H1 (cell line): ENCODE results near the gene SPPL2B. TPM values are rescaled to one million over a fixed set of nuclear protein-coding genes. Genes with fewer than 3 reads are reported as not detected.
A peak's percentile ranks its signal among the peaks of the same experiment; 100 is the strongest.

Experiments
- CTCF ChIA-PET: fragments of 300-600 bp; sonication (Branson Sonifier 250); formaldehyde crosslinking; loops from one replicate; lab custom pipeline; 2021; ENCODE audit not compliant: partially characterized antibody; lab: Charles Lee
- POLR2A ChIA-PET: fragments of 300-600 bp; sonication (Branson Sonifier 250); formaldehyde crosslinking; loops from one replicate; lab custom pipeline; 2021; ENCODE audit warnings: inconsistent platforms; ENCODE audit not compliant: partially characterized antibody; lab: Charles Lee
- DNase-seq, 2 experiments: peaks; one replicate each; pipeline versions ENCODE4 v3.0.0 to v3.0.0-alpha.2; 2010 to 2022; ENCODE audit warnings: low spot score in 2 of 2, low read depth in 1 of 2, mixed read lengths in 1 of 2
- FAIRE-seq: peaks from 2 replicates; lab custom pipeline; 2011; peaks lifted over from hg19 to GRCh38; lab: Jason Lieb, UNC
- H2AFZ ChIP-seq: 2 replicates; pipeline ENCODE4 v1.8.1; 2012; ENCODE audit warnings: low read length, inconsistent platforms
- H2AK5ac ChIP-seq: 2 replicates; pipeline ENCODE4 v1.6.1; 2013; ENCODE audit warnings: low read depth, low read length
- H2BK120ac ChIP-seq: replicated peaks from 2 replicates; pipeline ENCODE3; 2013; ENCODE audit warnings: low read depth, low read length, inconsistent platforms
- H2BK12ac ChIP-seq: 2 replicates; pipeline ENCODE4 v1.6.1; 2013; ENCODE audit warnings: low read depth, low read length
- H2BK15ac ChIP-seq: 2 replicates; pipeline ENCODE4 v1.6.1; 2013; ENCODE audit warnings: low read length
- H2BK20ac ChIP-seq: 2 replicates; pipeline ENCODE4 v1.6.1; 2013; ENCODE audit warnings: low read length
- H2BK5ac ChIP-seq: 2 replicates; pipeline ENCODE4 v1.6.1; 2013; ENCODE audit warnings: low read depth, low read length
- H3K14ac ChIP-seq: 2 replicates; pipeline ENCODE4 v1.6.1; 2013; ENCODE audit warnings: inconsistent platforms; ENCODE audit not compliant: insufficient read length
- H3K18ac ChIP-seq: 2 replicates; pipeline ENCODE4 v1.6.1; 2013; ENCODE audit warnings: low read length; ENCODE audit errors: extremely low read depth
- H3K23ac ChIP-seq: 2 replicates; pipeline ENCODE4 v1.6.1; 2013; ENCODE audit warnings: inconsistent platforms; ENCODE audit not compliant: insufficient read length
- H3K23me2 ChIP-seq: 2 replicates; pipeline ENCODE4 v1.6.1; 2013; ENCODE audit warnings: low read depth, low read length
- H3K27ac ChIP-seq: 2 replicates; pipeline ENCODE4 v1.6.1; 2011; ENCODE audit warnings: low read depth, low read length, inconsistent platforms
- H3K27me3 ChIP-seq, 4 experiments: replicated peaks in 1 of 4; 1 replicate in 1 of 4; 2 replicates in 3 of 4; pipeline versions ENCODE4 v1.6.1 to v1.8.1; 2011 to 2013; ENCODE audit warnings: low read length in 3 of 4, mild to moderate bottlenecking in 3 of 4, inconsistent platforms in 2 of 4, mixed read lengths in 2 of 4, moderate library complexity in 1 of 4; ENCODE audit not compliant: control insufficient read depth in 3 of 4, insufficient read depth in 3 of 4; ENCODE audit errors: extremely low read depth in 1 of 4
- H3K36me3 ChIP-seq, 4 experiments: 2 replicates each; pipeline versions ENCODE4 v1.6.1 to v1.8.1; 2011 to 2013; ENCODE audit warnings: mild to moderate bottlenecking in 4 of 4, low read length in 3 of 4, moderate library complexity in 2 of 4, control low read depth in 1 of 4, inconsistent platforms in 1 of 4; ENCODE audit not compliant: insufficient read depth in 4 of 4, control insufficient read depth in 2 of 4
- H3K4ac ChIP-seq: replicated peaks from 2 replicates; pipeline ENCODE3; 2013; ENCODE audit warnings: low read length, low read depth, mixed read lengths, inconsistent platforms; ENCODE audit not compliant: insufficient read length
- H3K4me1 ChIP-seq, 4 experiments: replicated peaks in 1 of 4; 1 replicate in 1 of 4; 2 replicates in 3 of 4; pipeline versions ENCODE4 v1.6.1 to v1.8.1; 2011 to 2013; ENCODE audit warnings: low read length in 3 of 4, inconsistent platforms in 2 of 4, mixed read lengths in 1 of 4; ENCODE audit not compliant: insufficient read depth in 4 of 4, control insufficient read depth in 3 of 4
- H3K4me2 ChIP-seq, 2 experiments: 2 replicates each; pipeline versions ENCODE4 v1.6.1 to v1.8.1; 2011 to 2013; ENCODE audit warnings: low read depth in 2 of 2, low read length in 2 of 2, control low read depth in 1 of 2, inconsistent platforms in 1 of 2, mild to moderate bottlenecking in 1 of 2; ENCODE audit not compliant: insufficient read depth in 1 of 2
- H3K4me3 ChIP-seq, 4 experiments: fragments of 200-600, 300-600 bp in 1 of 4; sonication (generic), shearing (Covaris generic), sonication (Bioruptor Twin) in 1 of 4; 2 replicates each; pipeline versions ENCODE4 v1.5.1 to v1.8.1; 2011 to 2016; ENCODE audit warnings: low read length in 4 of 4, low read depth in 3 of 4, control low read depth in 2 of 4, inconsistent platforms in 2 of 4, mild to moderate bottlenecking in 2 of 4, mixed read lengths in 1 of 4, moderate library complexity in 1 of 4; ENCODE audit not compliant: insufficient read depth in 2 of 4; ENCODE audit errors: extremely low read depth in 1 of 4
- H3K56ac ChIP-seq: replicated peaks from 2 replicates; pipeline ENCODE3; 2013; ENCODE audit warnings: low read depth, mild to moderate bottlenecking, mixed read lengths, low read length, inconsistent platforms; ENCODE audit not compliant: insufficient read length
- H3K79me1 ChIP-seq: 2 replicates; pipeline ENCODE4 v1.6.1; 2013; ENCODE audit warnings: low read depth, low read length, control low read depth
- H3K79me2 ChIP-seq, 2 experiments: 2 replicates each; pipeline versions ENCODE4 v1.6.1 to v1.8.1; 2012 to 2013; ENCODE audit warnings: low read length in 2 of 2, mild to moderate bottlenecking in 2 of 2, inconsistent platforms in 1 of 2; ENCODE audit not compliant: insufficient read depth in 2 of 2, control insufficient read depth in 1 of 2
- H3K9ac ChIP-seq, 4 experiments: replicated peaks in 1 of 4; 1 replicate in 1 of 4; 2 replicates in 3 of 4; pipeline versions ENCODE4 v1.6.1 to v1.8.1; 2011 to 2013; ENCODE audit warnings: low read depth in 3 of 4, low read length in 3 of 4, control low read depth in 2 of 4, mild to moderate bottlenecking in 2 of 4, moderate library complexity in 2 of 4, inconsistent platforms in 1 of 4; ENCODE audit errors: extremely low read depth in 1 of 4
- H3K9me3 ChIP-seq, 2 experiments: 2 replicates each; pipeline versions ENCODE4 v1.6.1 to v1.8.1; 2012 to 2013; ENCODE audit warnings: mild to moderate bottlenecking in 2 of 2, moderate library complexity in 2 of 2, control low read depth in 1 of 2, inconsistent platforms in 1 of 2, low read depth in 1 of 2, low read length in 1 of 2, mixed read lengths in 1 of 2; ENCODE audit not compliant: insufficient read depth in 2 of 2
- H4K20me1 ChIP-seq, 2 experiments: replicated peaks in 1 of 2; 2 replicates each; pipeline versions ENCODE3 to v1.8.1; 2011 to 2013; ENCODE audit warnings: inconsistent platforms in 2 of 2, low read length in 2 of 2, mild to moderate bottlenecking in 1 of 2; ENCODE audit not compliant: insufficient read depth in 2 of 2, control insufficient read depth in 1 of 2
- H4K5ac ChIP-seq: 2 replicates; pipeline ENCODE4 v1.6.1; 2013; ENCODE audit warnings: low read length, low read depth, mixed read lengths, inconsistent platforms; ENCODE audit not compliant: insufficient read length
- H4K8ac ChIP-seq: 2 replicates; pipeline ENCODE4 v1.8.0; 2013; ENCODE audit warnings: mild to moderate bottlenecking, moderate library complexity, low read length, inconsistent platforms; ENCODE audit not compliant: insufficient read depth; ENCODE audit errors: extremely low read depth
- H4K91ac ChIP-seq: replicated peaks from 2 replicates; pipeline ENCODE3; 2013; ENCODE audit warnings: low read length, mixed read lengths, inconsistent platforms; ENCODE audit not compliant: insufficient read length
- KDM1A ChIP-seq: fragments of 200-600, 300-600 bp; sonication (generic); IDR thresholded peaks from 2 replicates; pipeline ENCODE4 v1.7.1; 2016; ENCODE audit warnings: mild to moderate bottlenecking, low read length, borderline replicate concordance
- SIRT6 ChIP-seq: IDR thresholded peaks from one replicate; pipeline ENCODE4 v1.7.1; 2012; ENCODE audit warnings: low read length, inconsistent platforms
- WGBS, 2 experiments: shearing (Covaris generic) in 1 of 2; methylation state at CpG; one replicate each; pipeline versions ENCODE4 v1.1.6 to v1.1.7; 2013 to 2015; ENCODE audit warnings: low lambda C conversion rate in 2 of 2, mixed read lengths in 2 of 2, inconsistent platforms in 1 of 2, low coverage in 1 of 2, missing lambda C conversion rate in 1 of 2; ENCODE audit not compliant: insufficient replicate concordance in 2 of 2, insufficient coverage in 1 of 2, insufficient read length in 1 of 2; ENCODE audit errors: extremely low coverage in 1 of 2, missing lambda C conversion rate in 1 of 2; 5-methylcytosine and 5-hydroxymethylcytosine counted together
- polyA plus RNA-seq, 7 experiments: library from polyadenylated mRNA; depleted of rRNA in 3 of 7; stranded (reverse) in 5 of 7; unstranded in 2 of 7; fragments of >200 nt in 5 of 7; fragments of 200-250 nt in 2 of 7; gene quantifications; 1 replicate in 5 of 7; 2 replicates in 1 of 7; 4 replicates in 1 of 7; pipeline versions ENCODE4 v1.2.1 to v1.2.3, GENCODE V29; 2011 to 2013; ENCODE audit warnings: missing spikeins in 2 of 7, mixed read lengths in 2 of 7
- total RNA-seq: library from RNA; stranded (reverse); fragmentation: NEBNext Ultra II Directional; extraction: Animal tissue kit (Norgen Biotek cat#: 25700); gene quantifications from 2 replicates; pipeline ENCODE4 v1.2.1, GENCODE V29; 2021

The SPPL2B gene
- total and polyA plus RNA-seq, 2 of the 8 experiments (the other 6 are each of a cell fraction or from before 2014, with no cell fraction given), result 34.8 to 55.7 TPM

GRCh38 chr19:2318923-2319322 is 9.6 kb upstream of the SPPL2B start:
- no peak overlapping the region for H2BK5ac ChIP-seq
- no peak overlapping the region for H4K5ac ChIP-seq
- H3K79me2 ChIP-seq, result no peaks in the 10 kb centered on the region
- POLR2A ChIA-PET, result interaction anchor here (0.7 to 4.1 kb wide), 5 partner anchors 9 to 89 kb away, joined by 3 to 29 read pairs (median 4); partner anchors contain the start of gene LSM7
- H3K56ac ChIP-seq, result no peak overlapping the region
- no peak overlapping the region for H4K8ac ChIP-seq
- peak; percentile 54; the same call in 1 of the 2 replicates for TF ChIP-seq KDM1A
- TF ChIP-seq SIRT6, result no peak
- TF ChIP-seq, all 59 proteins: peak for 1
- peaks cover 0 to 1% of the 10 kb centered on the region in 2 experiments for H4K20me1 ChIP-seq
- H3K23ac ChIP-seq, result no peak overlapping the region
- H3K27ac ChIP-seq, result no peak overlapping the region
- no peak overlapping the region for H3K4me3 ChIP-seq
- no peak overlapping the region for H3K18ac ChIP-seq
- H2BK20ac ChIP-seq, result no peak overlapping the region
- FAIRE-seq (no peak), DNase-seq (no peak)
- H3K4me2 ChIP-seq, result no peak overlapping the region
- CTCF ChIA-PET, result interaction anchor here (1.2 to 9.8 kb wide), 2 partner anchors 37 to 42 kb away, joined by 3 to 106 read pairs; partner anchors contain the start of gene PEAK3
- peaks cover 0 to 4% (median 0%) of the 10 kb centered on the region in 4 experiments; a peak in 3 of 8 replicates for H3K36me3 ChIP-seq
- no peak overlapping the region for H3K4ac ChIP-seq
- no peaks in the 10 kb centered on the region for H3K27me3 ChIP-seq
- H2BK15ac ChIP-seq, result no peak overlapping the region
- H2BK120ac ChIP-seq, result no peak overlapping the region
- H2AFZ ChIP-seq, result no peak overlapping the region
- no peak overlapping the region for H2AK5ac ChIP-seq
- no peak overlapping the region for H3K9ac ChIP-seq
- H3K79me1 ChIP-seq, result no peaks in the 10 kb centered on the region
- WGBS, 2 experiments, result 84% methylated on average over 6 of the region's 6 CpGs; no CpG with 5 or more reads in 1 of the 2 experiments
- H3K9me3 ChIP-seq, result no peaks in the 10 kb centered on the region
- peaks cover 0 to 1% (median 0%) of the 10 kb centered on the region in 4 experiments; a peak in 1 of 7 replicates for H3K4me1 ChIP-seq
- H2BK12ac ChIP-seq, result no peak overlapping the region
- H4K91ac ChIP-seq, result no peak overlapping the region
- H3K14ac ChIP-seq, result no peak overlapping the region
- H3K23me2 ChIP-seq, result no peaks in the 10 kb centered on the region
